Measurements from ENCODE around the gene MAP4K2.

Gene MAP4K2

DNA sequence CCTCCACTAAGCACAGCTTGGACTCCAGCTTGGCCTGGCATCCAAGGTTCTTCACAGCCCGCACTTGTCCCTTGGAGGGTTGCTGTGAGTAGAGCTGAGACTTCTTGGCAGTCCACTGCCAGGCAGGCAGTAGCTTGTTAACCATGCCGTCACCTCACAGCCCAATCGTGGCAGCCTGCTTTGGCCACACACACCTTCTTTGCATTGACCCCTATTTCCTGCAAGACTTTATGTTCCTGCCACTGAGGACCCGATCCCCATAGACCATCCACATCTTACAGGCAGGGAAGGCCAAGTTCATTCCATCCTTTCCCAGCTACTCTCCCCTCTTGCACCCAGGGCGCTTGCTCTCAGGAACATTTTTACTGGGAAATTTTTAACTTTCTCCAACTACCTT lies 40.7 kb downstream of the MAP4K2 start:
- Histone ChIP-seq H3K9ac (ENCODE audit: low read length) (no peak overlapping the region), H3K36me3 (ENCODE audit: insufficient read depth, low read length) (peaks cover 38% of the 10 kb centered on the region), H3K27ac (ENCODE audit: low read depth, low read length) (peak overlapping the region; percentile 64), H3K9me3 (ENCODE audit: low read length) (no peaks in the 10 kb centered on the region), H3K4me1 (ENCODE audit: insufficient read depth, low read length) (peaks cover 64% of the 10 kb centered on the region), H3K27me3 (ENCODE audit: control insufficient read depth in 1 of 2, insufficient read depth in 2 of 2, low read length in 2 of 2) (no peaks in the 10 kb centered on the region), H3K4me3 (ENCODE audit: low read depth in 1 of 2, low read length in 2 of 2) (no peak overlapping the region)

DNA sequence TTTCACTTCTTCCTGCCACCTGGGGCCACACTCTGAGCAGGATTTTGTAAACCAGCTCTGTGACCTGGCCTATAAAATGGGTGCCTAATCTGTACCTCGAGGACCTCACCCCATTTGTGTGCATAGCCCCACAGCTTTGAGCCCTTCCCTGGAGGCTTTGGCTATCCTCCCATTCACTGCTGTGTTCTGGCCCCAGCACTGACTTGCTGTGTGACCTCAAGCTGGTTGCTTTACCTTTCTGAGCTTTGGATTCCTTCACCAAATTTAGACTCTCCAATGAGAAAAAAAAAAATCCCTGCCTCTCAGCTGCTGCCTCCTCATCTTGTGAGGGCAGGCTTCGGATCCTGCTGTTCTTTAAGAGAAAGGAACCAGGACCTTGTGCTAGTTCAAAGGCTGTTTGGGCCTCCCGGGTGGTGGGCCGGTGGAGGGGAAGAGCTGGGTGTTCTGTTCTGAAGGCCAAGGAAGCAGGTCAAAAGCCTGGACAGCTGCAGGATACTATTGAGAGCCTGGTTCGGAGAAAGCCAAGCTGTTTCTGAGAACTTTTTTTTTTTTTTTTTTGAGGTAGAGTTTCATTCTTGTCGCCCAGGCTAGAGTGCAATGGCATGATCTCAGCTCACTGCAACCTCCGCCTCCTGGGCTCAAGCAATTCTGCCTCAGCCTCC lies 42.1 kb downstream of the MAP4K2 start:
- Histone ChIP-seq H3K9ac (ENCODE audit: low read length) (no peak overlapping the region), H3K27ac (ENCODE audit: low read depth, low read length) (peak overlapping the region; percentile 92)

DNA sequence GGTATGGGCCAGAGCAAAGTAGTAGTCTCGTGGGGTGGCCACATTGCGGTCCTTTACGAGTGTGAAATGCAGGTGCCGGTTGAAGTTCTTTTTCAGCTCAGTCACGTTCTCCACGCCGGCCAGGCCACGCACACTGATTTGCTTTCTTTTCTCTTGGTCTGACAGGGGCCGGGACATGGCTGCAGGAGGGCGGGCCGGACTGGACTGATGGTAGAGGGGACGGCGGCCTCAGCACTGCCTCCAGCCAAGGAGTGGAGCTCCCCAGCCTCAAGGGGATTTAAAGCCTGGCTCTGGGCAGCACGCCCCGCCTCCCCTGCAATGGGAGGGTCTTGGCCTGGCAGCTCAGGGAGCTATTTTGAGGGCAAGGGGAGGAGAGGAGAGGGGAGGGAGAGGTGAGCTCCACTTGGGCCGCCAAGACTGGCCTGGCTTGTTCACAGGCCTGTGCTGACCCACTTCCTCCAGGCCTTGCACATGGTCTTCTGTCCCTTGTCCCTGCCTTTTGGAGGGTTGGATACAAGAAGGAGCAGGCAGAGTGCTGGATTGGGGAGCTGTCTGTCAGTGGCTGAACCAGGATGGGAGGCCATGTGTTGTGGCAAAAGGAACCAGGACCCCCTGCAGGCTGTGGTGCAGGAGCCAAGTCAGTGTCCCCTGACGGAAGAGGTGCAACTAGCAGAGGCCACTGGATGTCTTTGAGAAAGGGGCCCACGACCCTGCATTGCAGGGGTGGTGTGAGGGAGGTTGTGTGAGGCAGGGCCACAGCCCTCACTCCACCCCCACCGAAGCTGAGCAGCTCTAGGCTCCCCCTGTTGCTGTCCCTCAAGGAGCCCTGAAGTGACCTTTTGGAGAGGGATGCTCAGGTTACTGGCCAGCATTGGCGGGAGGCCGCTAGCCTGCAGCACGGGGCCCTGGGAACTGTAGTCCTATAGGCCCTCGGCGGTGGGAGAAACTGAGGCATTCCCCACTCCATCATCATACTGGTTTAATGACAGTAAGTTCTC lies 43.0 kb downstream of the MAP4K2 start, which contains the start of gene PYGM:
Gene PYGM (minus strand): TSS at position 253 of the 998 bp plus-strand sequence. CDS start 76 bp downstream, at position 177.
- H3K27me3 ChIP-seq (ENCODE audit: control insufficient read depth in 1 of 2, insufficient read depth in 2 of 2, low read length in 2 of 2) = no peaks in the 10 kb centered on the region
- H3K4me3 ChIP-seq (ENCODE audit: low read depth in 1 of 2, low read length in 2 of 2) = peak within 1 kb of the TSS; percentile 44 to 64
- H3K9ac ChIP-seq (ENCODE audit: low read length) = peak within 1 kb of the TSS; percentile 56
- H3K27ac ChIP-seq (ENCODE audit: low read depth, low read length) = peak within 1 kb of the TSS; percentile 92
- H3K36me3 ChIP-seq (ENCODE audit: insufficient read depth, low read length) = peaks cover 31% of the 10 kb centered on the region
- no peaks in the 10 kb centered on the region for H3K9me3 ChIP-seq (ENCODE audit: low read length)
- H3K4me1 ChIP-seq (ENCODE audit: insufficient read depth, low read length) = peaks cover 59% of the 10 kb centered on the region

More for the DNA sequence above, 42.1 kb downstream of the MAP4K2 start:
- Histone ChIP-seq H3K36me3 (ENCODE audit: insufficient read depth, low read length) (peaks cover 36% of the 10 kb centered on the region), H3K4me1 (ENCODE audit: insufficient read depth, low read length) (peaks cover 63% of the 10 kb centered on the region), H3K4me3 (ENCODE audit: low read depth in 1 of 2, low read length in 2 of 2) (no peak overlapping the region), H3K9me3 (ENCODE audit: low read length) (no peaks in the 10 kb centered on the region), H3K27me3 (ENCODE audit: control insufficient read depth in 1 of 2, insufficient read depth in 2 of 2, low read length in 2 of 2) (no peaks in the 10 kb centered on the region)

DNA sequence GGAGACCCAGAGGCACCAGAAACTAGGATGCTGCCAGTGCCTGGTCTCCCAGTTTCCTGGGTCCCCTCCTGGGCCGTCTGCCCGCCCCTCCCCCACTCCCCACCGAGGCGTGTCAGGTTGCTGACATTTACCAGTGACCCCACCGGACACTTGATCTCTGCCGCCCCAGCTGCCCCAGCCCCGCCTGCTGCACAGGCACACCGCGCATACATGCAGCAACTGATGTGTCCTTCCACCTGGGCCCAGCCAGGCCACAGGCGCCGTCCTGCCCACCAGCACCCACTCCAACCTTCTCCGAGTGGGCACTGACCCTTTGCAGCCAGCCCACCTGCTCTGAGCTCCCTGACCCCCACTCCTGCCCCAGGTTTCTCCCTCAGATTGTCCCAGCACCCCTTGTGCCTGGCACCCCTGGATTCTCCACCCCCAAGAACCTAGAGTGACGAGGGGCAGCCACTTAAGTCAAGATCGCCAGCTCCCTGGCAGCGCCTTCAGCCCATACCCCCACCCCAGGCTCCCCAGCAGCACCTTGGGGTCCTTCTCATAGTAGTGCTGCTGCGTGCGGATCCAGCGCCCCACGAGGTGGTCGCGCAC lies 43.8 kb downstream of the MAP4K2 start:
- no peaks in the 10 kb centered on the region for H3K27me3 ChIP-seq (ENCODE audit: control insufficient read depth in 1 of 2, insufficient read depth in 2 of 2, low read length in 2 of 2)
- peak overlapping the region; percentile 44 to 64 for H3K4me3 ChIP-seq (ENCODE audit: low read depth in 1 of 2, low read length in 2 of 2)
- H3K4me1 ChIP-seq (ENCODE audit: insufficient read depth, low read length) = peaks cover 51% of the 10 kb centered on the region
- no peaks in the 10 kb centered on the region for H3K9me3 ChIP-seq (ENCODE audit: low read length)
- peak overlapping the region; percentile 92 for H3K27ac ChIP-seq (ENCODE audit: low read depth, low read length)
- H3K9ac ChIP-seq (ENCODE audit: low read length) = peak overlapping the region; percentile 56
- H3K36me3 ChIP-seq (ENCODE audit: insufficient read depth, low read length) = peaks cover 29% of the 10 kb centered on the region

DNA sequence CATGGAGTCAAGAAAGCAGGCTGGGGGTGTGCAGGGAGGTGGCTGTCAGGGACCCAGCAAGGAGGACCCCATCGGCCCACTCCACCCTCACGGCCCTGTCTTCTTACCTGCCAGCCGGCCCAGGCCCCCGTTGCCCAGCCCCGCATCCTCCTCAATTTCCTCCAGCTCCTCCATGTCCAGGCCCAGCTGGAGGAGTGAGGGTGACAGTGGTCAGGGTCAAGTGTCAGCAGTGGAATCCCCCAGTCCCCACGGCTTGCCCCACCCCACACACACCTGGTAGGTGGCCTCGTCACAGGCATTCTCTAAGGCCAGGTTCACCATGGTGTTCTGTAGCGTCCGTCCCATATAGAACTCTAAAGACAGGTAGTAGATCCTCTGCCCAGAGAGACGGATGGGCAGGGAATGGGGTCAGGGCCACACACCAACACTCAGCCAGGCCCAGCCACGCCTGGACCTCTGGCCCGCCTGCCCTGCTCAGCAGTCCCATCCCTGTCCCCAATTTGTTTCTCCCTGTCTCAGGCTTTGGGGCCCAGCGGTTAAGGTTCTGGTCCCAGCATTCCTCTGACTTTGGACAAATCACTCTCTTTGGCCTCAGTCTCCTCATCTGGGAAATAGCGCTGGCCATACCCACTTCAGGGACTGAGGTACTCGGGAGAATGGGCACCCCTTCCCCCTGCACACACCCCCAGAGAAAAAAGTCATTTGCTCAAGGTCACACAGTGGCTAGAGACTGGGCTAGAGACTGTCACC lies 44.5 kb downstream of the MAP4K2 start:
- Histone ChIP-seq H3K9ac (ENCODE audit: low read length) (no peak overlapping the region), H3K4me3 (ENCODE audit: low read depth in 1 of 2, low read length in 2 of 2) (peak overlapping the region; percentile 44 to 64), H3K36me3 (ENCODE audit: insufficient read depth, low read length) (peaks cover 22% of the 10 kb centered on the region), H3K9me3 (ENCODE audit: low read length) (no peaks in the 10 kb centered on the region), H3K27me3 (ENCODE audit: control insufficient read depth in 1 of 2, insufficient read depth in 2 of 2, low read length in 2 of 2) (no peaks in the 10 kb centered on the region), H3K27ac (ENCODE audit: low read depth, low read length) (peak overlapping the region; percentile 92), H3K4me1 (ENCODE audit: insufficient read depth, low read length) (peaks cover 43% of the 10 kb centered on the region)

DNA sequence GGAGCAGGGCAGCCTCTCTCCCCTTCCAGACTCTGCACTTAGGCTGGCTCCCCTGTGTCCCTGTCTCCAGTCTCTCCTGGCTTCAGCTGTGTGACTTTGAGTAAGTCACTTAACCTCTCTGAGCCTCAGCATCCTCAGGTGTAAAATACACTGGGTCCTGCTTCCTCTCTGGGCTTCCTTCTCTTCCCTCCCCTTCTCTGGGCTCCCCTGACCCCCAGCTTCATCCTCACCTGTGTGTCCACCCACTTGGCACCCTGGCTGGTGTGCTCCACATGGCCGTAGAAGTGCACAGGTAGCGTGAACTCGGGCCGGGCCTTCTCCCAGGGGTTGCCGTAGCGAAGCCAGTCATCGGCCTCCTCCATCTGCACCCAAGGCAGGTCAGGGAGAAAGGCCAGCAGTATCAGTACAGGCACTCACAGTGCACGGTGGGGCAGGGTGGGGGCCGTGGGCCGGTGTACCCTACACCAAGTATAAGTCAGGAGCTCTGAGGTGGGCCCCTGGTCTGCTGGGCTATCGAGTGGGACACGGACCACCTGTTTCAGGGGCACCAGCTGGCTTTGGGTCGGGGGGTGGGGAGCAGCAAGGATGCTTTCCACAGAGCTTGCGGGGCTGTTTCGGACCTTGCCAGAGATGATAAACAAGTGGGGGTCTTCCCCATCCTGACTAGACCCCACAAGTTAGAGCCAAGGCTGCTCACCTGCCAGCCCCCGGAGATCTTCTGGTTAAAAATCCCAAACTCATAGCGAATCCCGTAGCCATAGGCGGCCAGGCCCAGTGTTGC lies 45.3 kb downstream of the MAP4K2 start:
- H3K4me3 ChIP-seq (ENCODE audit: low read depth in 1 of 2, low read length in 2 of 2) = no peak overlapping the region
- H3K9ac ChIP-seq (ENCODE audit: low read length) = no peak overlapping the region
- H3K36me3 ChIP-seq (ENCODE audit: insufficient read depth, low read length) = peaks cover 21% of the 10 kb centered on the region
- no peaks in the 10 kb centered on the region for H3K27me3 ChIP-seq (ENCODE audit: control insufficient read depth in 1 of 2, insufficient read depth in 2 of 2, low read length in 2 of 2)
- H3K27ac ChIP-seq (ENCODE audit: low read depth, low read length) = no peak overlapping the region
- H3K4me1 ChIP-seq (ENCODE audit: insufficient read depth, low read length) = peaks cover 36% of the 10 kb centered on the region
- H3K9me3 ChIP-seq (ENCODE audit: low read length) = no peaks in the 10 kb centered on the region

DNA sequence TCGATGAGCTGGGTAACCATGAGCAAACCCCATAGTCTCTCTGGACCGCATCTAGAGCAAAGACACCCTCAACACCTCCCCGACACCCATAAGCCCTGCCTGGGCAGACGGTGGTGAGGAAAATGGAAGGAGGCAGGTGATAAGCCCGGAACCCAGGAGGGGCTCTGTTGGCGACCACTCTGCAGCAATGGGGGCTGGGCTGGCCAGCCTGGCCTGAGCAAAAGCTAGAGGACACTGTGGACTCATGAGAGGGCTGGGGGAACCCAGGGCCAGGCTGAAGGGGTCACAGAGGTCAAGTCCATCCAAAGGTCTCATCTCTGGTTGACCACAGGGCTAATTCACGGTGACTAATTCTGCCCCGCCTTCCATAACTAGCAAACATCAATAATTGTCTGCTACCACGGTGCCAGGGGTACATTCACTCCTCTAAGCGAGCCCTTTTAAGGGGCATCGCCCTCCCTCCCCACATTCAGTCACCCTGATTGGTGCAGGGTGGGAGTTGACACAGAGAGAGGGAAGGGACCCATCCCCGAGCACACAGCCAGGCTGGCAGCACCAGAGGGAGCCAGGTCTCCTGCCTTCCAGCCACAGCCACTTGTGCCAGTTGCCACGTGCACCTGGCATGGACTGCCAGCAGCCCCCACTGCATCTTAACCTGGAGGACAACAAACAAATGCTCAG lies 47.2 kb downstream of the MAP4K2 start:
- Histone ChIP-seq H3K4me1 (ENCODE audit: insufficient read depth, low read length) (peaks cover 23% of the 10 kb centered on the region), H3K9me3 (ENCODE audit: low read length) (no peaks in the 10 kb centered on the region), H3K27ac (ENCODE audit: low read depth, low read length) (no peak overlapping the region), H3K9ac (ENCODE audit: low read length) (no peak overlapping the region), H3K27me3 (ENCODE audit: control insufficient read depth in 1 of 2, insufficient read depth in 2 of 2, low read length in 2 of 2) (no peaks in the 10 kb centered on the region), H3K36me3 (ENCODE audit: insufficient read depth, low read length) (peaks cover 38% of the 10 kb centered on the region), H3K4me3 (ENCODE audit: low read depth in 1 of 2, low read length in 2 of 2) (no peak overlapping the region)

DNA sequence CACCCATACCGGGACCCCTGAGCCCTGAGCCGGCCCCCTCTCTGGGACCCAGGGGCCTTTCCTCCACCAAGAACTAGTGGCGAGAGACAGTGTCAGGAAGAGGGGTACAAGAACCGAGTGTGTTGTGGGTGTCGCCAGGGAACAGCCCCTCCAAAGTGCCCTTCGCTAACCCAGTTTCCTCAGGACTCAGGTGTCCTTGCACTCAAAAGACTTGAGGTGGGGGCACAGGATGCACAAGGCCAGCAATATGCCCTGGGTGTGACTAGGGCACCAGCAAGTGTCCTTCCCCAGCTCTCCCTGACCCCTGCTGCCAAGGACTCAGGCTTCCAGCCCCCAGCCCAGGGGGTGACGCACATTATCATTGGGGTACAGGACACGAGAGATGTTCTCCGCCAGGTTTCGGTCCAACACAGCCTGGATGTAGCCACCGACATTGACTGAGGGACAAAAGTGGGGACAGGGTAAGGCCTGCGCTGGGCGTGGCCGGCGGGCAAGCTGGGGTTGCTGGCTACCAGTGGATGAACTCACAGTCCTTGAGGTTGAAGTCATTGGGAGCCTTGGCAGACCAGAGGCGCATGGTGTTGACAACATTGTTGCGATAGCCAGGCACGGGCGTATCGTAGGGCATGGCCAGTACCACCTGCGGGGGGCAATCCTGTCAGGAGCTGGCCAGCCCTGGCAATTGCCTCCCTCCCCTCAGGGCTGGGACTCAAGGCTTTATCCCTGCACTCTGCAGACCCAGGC lies 47.9 kb downstream of the MAP4K2 start:
- no peak overlapping the region for H3K4me3 ChIP-seq (ENCODE audit: low read depth in 1 of 2, low read length in 2 of 2)

DNA sequence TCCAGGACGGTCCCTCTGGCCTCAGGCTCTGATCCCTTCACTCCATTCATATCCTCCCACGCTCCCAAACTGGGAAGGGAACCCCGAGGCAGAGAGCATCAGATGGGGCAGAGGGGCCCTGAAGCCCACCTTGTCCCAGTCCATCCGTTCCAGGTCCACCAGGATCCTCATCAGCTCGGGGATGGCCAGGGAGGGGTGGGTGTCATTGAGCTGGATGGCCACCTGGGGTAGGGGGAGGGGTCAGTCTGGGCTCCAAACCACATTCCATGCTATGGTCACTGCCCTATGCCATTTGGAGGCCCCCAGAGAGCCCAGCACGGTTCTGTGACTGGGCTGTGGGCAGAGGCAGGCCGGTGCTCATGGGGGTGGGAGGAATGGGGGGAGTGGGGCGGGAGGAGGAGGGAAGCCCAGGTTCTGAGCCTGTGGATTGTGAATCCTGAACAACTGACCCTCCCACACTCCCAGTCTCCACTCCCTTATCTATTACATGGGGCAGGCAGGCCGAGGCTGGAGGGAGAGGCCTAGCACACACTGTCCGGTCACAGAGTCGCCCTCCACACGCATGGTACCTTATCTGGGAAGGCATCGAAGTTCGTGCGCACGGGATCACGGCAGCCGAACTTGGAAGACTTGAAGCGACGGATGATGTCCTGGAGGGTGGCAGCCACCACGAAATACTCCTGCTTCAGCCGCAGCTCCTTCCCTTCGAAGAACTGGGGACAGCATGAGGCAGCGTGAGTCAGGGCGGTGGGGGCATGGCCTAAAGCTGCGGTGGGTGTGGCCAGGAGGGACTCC lies 48.7 kb downstream of the MAP4K2 start:
- Histone ChIP-seq H3K9me3 (ENCODE audit: low read length) (no peaks in the 10 kb centered on the region), H3K36me3 (ENCODE audit: insufficient read depth, low read length) (peaks cover 44% of the 10 kb centered on the region), H3K4me3 (ENCODE audit: low read depth in 1 of 2, low read length in 2 of 2) (no peak overlapping the region), H3K4me1 (ENCODE audit: insufficient read depth, low read length) (peaks cover 11% of the 10 kb centered on the region), H3K27ac (ENCODE audit: low read depth, low read length) (no peak overlapping the region), H3K27me3 (ENCODE audit: control insufficient read depth in 1 of 2, insufficient read depth in 2 of 2, low read length in 2 of 2) (no peaks in the 10 kb centered on the region), H3K9ac (ENCODE audit: low read length) (no peak overlapping the region)

More for the DNA sequence above, 47.9 kb downstream of the MAP4K2 start:
- Histone ChIP-seq H3K36me3 (ENCODE audit: insufficient read depth, low read length) (peaks cover 43% of the 10 kb centered on the region), H3K4me1 (ENCODE audit: insufficient read depth, low read length) (peaks cover 16% of the 10 kb centered on the region), H3K9me3 (ENCODE audit: low read length) (no peaks in the 10 kb centered on the region), H3K9ac (ENCODE audit: low read length) (no peak overlapping the region), H3K27me3 (ENCODE audit: control insufficient read depth in 1 of 2, insufficient read depth in 2 of 2, low read length in 2 of 2) (no peaks in the 10 kb centered on the region), H3K27ac (ENCODE audit: low read depth, low read length) (no peak overlapping the region)

Measured in muscle layer of colon (tissue), 2 donors.